Mucosa of stomach (tissue), 1 donor: ENCODE results near the gene PARP8.
"Not testable (repeated sequence)": the region's sequence is repeated elsewhere in the genome, so short reads cannot be mapped to it uniquely, and the experiment has no call there.

ENCODE experiments used
- H3K27me3 ChIP-seq: one replicate; pipeline ENCODE4 v1.7.0; 2013; ENCODE audit warnings: mild to moderate bottlenecking, low read length; ENCODE audit not compliant: control insufficient read depth, insufficient read depth
- H3K36me3 ChIP-seq: one replicate; pipeline ENCODE4 v1.7.0; 2013; ENCODE audit warnings: low read length; ENCODE audit not compliant: control insufficient read depth, insufficient read depth
- H3K4me1 ChIP-seq: one replicate; pipeline ENCODE4 v1.7.0; 2013; ENCODE audit warnings: mild to moderate bottlenecking, low read length; ENCODE audit not compliant: control insufficient read depth, insufficient read depth
- H3K4me3 ChIP-seq: one replicate; pipeline ENCODE4 v1.7.0; 2013; ENCODE audit warnings: low read length
- H3K9ac ChIP-seq: one replicate; pipeline ENCODE4 v1.7.0; 2013; ENCODE audit warnings: mild to moderate bottlenecking, low read length, moderate library complexity
- H3K9me3 ChIP-seq: one replicate; pipeline ENCODE4 v1.7.0; 2013; ENCODE audit warnings: mild to moderate bottlenecking, low read length, moderate library complexity; ENCODE audit not compliant: control insufficient read depth
- donor health status: Pancreatic carcinoma.

The PARP8 gene

GRCh38 chr5:50691399-50692016 lies 25.1 kb downstream of the PARP8 start:
- no peaks in the 10 kb centered on the region for H3K9me3 ChIP-seq
- H3K4me3 ChIP-seq = no peak overlapping the region
- H3K27me3 ChIP-seq = no peaks in the 10 kb centered on the region
- no peaks in the 10 kb centered on the region for H3K36me3 ChIP-seq
- H3K9ac ChIP-seq = no peak overlapping the region
- H3K4me1 ChIP-seq = no peaks in the 10 kb centered on the region

- H3K36me3 ChIP-seq = no peaks in the 10 kb centered on the region
- H3K27me3 ChIP-seq = no peaks in the 10 kb centered on the region
- no peak overlapping the region for H3K4me3 ChIP-seq
- no peaks in the 10 kb centered on the region for H3K9me3 ChIP-seq
- H3K9ac ChIP-seq = no peak overlapping the region
- H3K4me1 ChIP-seq = no peaks in the 10 kb centered on the region
Measured at GRCh38 chr5:50694027-50694590, 27.7 kb downstream of the PARP8 start.

- H3K4me3 ChIP-seq, H3K9ac ChIP-seq, H3K36me3 ChIP-seq, H3K4me1 ChIP-seq, H3K27me3 ChIP-seq, H3K9me3 ChIP-seq: not testable (repeated sequence)
Measured at GRCh38 chr5:50694626-50695025, 28.2 kb downstream of the PARP8 start.

GRCh38 chr5:50697739-50698138 lies 31.3 kb downstream of the PARP8 start:
- Histone ChIP-seq H3K9ac (no peak overlapping the region), H3K4me1 (no peaks in the 10 kb centered on the region), H3K9me3 (no peaks in the 10 kb centered on the region), H3K27me3 (no peaks in the 10 kb centered on the region), H3K4me3 (no peak overlapping the region), H3K36me3 (no peaks in the 10 kb centered on the region)

GRCh38 chr5:50699737-50700136 lies 33.3 kb downstream of the PARP8 start:
- H3K36me3 ChIP-seq = no peaks in the 10 kb centered on the region
- no peak overlapping the region for H3K4me3 ChIP-seq
- H3K4me1 ChIP-seq = no peaks in the 10 kb centered on the region
- no peak overlapping the region for H3K9ac ChIP-seq
- no peaks in the 10 kb centered on the region for H3K9me3 ChIP-seq
- no peaks in the 10 kb centered on the region for H3K27me3 ChIP-seq

- H3K9me3 ChIP-seq = no peaks in the 10 kb centered on the region
- H3K9ac ChIP-seq = no peak overlapping the region
- no peaks in the 10 kb centered on the region for H3K36me3 ChIP-seq
- H3K4me1 ChIP-seq = no peaks in the 10 kb centered on the region
- H3K27me3 ChIP-seq = no peaks in the 10 kb centered on the region
- H3K4me3 ChIP-seq = no peak overlapping the region
Measured at GRCh38 chr5:50700706-50701105, 34.3 kb downstream of the PARP8 start.

GRCh38 chr5:50702615-50703366 lies 36.4 kb downstream of the PARP8 start:
- Histone ChIP-seq H3K4me3 (no peak overlapping the region), H3K36me3 (no peaks in the 10 kb centered on the region), H3K9ac (no peak overlapping the region), H3K27me3 (no peaks in the 10 kb centered on the region), H3K9me3 (no peaks in the 10 kb centered on the region), H3K4me1 (no peaks in the 10 kb centered on the region)

GRCh38 chr5:50703367-50703666 lies 36.9 kb downstream of the PARP8 start:
- H3K36me3 ChIP-seq = no peaks in the 10 kb centered on the region
- no peak overlapping the region for H3K9ac ChIP-seq

GRCh38 chr5:50704730-50705129 lies 38.3 kb downstream of the PARP8 start:
- Histone ChIP-seq H3K9me3 (no peaks in the 10 kb centered on the region), H3K36me3 (no peaks in the 10 kb centered on the region), H3K27me3 (no peaks in the 10 kb centered on the region), H3K9ac (no peak overlapping the region), H3K4me1 (no peaks in the 10 kb centered on the region), H3K4me3 (no peak overlapping the region)

More at GRCh38 chr5:50703367-50703666, 36.9 kb downstream of the PARP8 start:
- Histone ChIP-seq H3K4me1 (no peaks in the 10 kb centered on the region), H3K4me3 (no peak overlapping the region), H3K27me3 (no peaks in the 10 kb centered on the region), H3K9me3 (no peaks in the 10 kb centered on the region)

- no peaks in the 10 kb centered on the region for H3K27me3 ChIP-seq
- H3K36me3 ChIP-seq = no peaks in the 10 kb centered on the region
- H3K9me3 ChIP-seq = no peaks in the 10 kb centered on the region
- no peak overlapping the region for H3K9ac ChIP-seq
- peaks cover 9% of the 10 kb centered on the region for H3K4me1 ChIP-seq
- H3K4me3 ChIP-seq = no peak overlapping the region
Measured at GRCh38 chr5:50709471-50709870, 43.0 kb downstream of the PARP8 start.

GRCh38 chr5:50710838-50711237 lies 44.4 kb downstream of the PARP8 start:
- no peaks in the 10 kb centered on the region for H3K36me3 ChIP-seq
- H3K4me1 ChIP-seq = peaks cover 9% of the 10 kb centered on the region
- H3K9me3 ChIP-seq = no peaks in the 10 kb centered on the region
- no peak overlapping the region for H3K4me3 ChIP-seq
- H3K9ac ChIP-seq = peak overlapping the region; percentile 9
- no peaks in the 10 kb centered on the region for H3K27me3 ChIP-seq

GRCh38 chr5:50711280-50711679 lies 44.8 kb downstream of the PARP8 start:
- H3K9ac ChIP-seq = peak overlapping the region; percentile 9
- no peaks in the 10 kb centered on the region for H3K27me3 ChIP-seq
- H3K4me3 ChIP-seq = no peak overlapping the region
- H3K4me1 ChIP-seq = peaks cover 13% of the 10 kb centered on the region
- H3K36me3 ChIP-seq = no peaks in the 10 kb centered on the region
- no peaks in the 10 kb centered on the region for H3K9me3 ChIP-seq
